IMR-90 (cell line): ENCODE measurements around the gene ZNRF3. TPM values are rescaled to one million over a fixed set of nuclear protein-coding genes. Genes with fewer than 3 reads are reported as not detected.

Experiments used
- ATAC-seq: fragments of 200-7000 bp; cut with Tn5 transposase; 2 replicates; pipeline ENCODE4 v1.9.1; 2020; ENCODE audit warnings: low read depth, mild to moderate bottlenecking, moderate library complexity
- BruUV-seq: library from RNA; stranded (reverse); fragments of 400-500 nt; replicated peaks from 2 replicates; lab custom pipeline; 2021; lab: Mats Ljungman, UMichigan
- CTCF ChIA-PET: fragments of 300-600 bp; formaldehyde crosslinking; extraction: SDS; loops from one replicate; lab custom pipeline; 2021; ENCODE audit warnings: antibody characterized with exemption; lab: Yijun Ruan, JAX
- POLR2A ChIA-PET: fragments of 300-600 bp; sonication (Branson Sonifier 250); formaldehyde crosslinking; loops from one replicate; lab custom pipeline; 2022; ENCODE audit warnings: antibody characterized with exemption; ENCODE audit not compliant: unreplicated experiment; lab: Charles Lee
- DNase-seq: peaks from one replicate; pipeline ENCODE4 v3.0.0; 2013
- H2AFZ ChIP-seq: replicated peaks from 2 replicates; pipeline ENCODE3; 2013; ENCODE audit warnings: low read length, mild to moderate bottlenecking; ENCODE audit not compliant: poor library complexity
- H2AK5ac ChIP-seq: 2 replicates; pipeline ENCODE4 v1.6.1; 2013; ENCODE audit warnings: low read depth, low read length, inconsistent platforms
- H2AK9ac ChIP-seq: replicated peaks from 2 replicates; pipeline ENCODE3; 2013; ENCODE audit warnings: mild to moderate bottlenecking, low read depth, low read length, moderate library complexity; ENCODE audit not compliant: poor library complexity
- H2BK120ac ChIP-seq: 2 replicates; pipeline ENCODE4 v1.6.1; 2013; ENCODE audit warnings: low read depth, low read length, inconsistent platforms
- H2BK15ac ChIP-seq: 3 replicates; pipeline ENCODE4 v1.6.1; 2013; ENCODE audit warnings: low read depth, low read length, inconsistent platforms
- H2BK20ac ChIP-seq: 2 replicates; pipeline ENCODE4 v1.6.1; 2013; ENCODE audit warnings: low read depth, mild to moderate bottlenecking, inconsistent platforms, low read length, moderate library complexity
- H2BK5ac ChIP-seq: 2 replicates; pipeline ENCODE4 v1.6.1; 2013; ENCODE audit warnings: mild to moderate bottlenecking, low read depth, low read length, inconsistent platforms; ENCODE audit not compliant: poor library complexity, severe bottlenecking
- H3K14ac ChIP-seq: replicated peaks from 2 replicates; pipeline ENCODE4 v1.6.1; 2013; ENCODE audit warnings: low read depth, low read length, inconsistent platforms
- H3K18ac ChIP-seq: 2 replicates; pipeline ENCODE4 v1.6.1; 2013; ENCODE audit warnings: low read depth, low read length, control low read depth
- H3K23ac ChIP-seq: 2 replicates; pipeline ENCODE4 v1.6.1; 2013; ENCODE audit warnings: low read depth, low read length, inconsistent platforms
- H3K27ac ChIP-seq: 2 replicates; pipeline ENCODE4 v1.5.1; 2013; ENCODE audit warnings: mild to moderate bottlenecking, control low read depth, low read length; ENCODE audit not compliant: insufficient read depth
- H3K27me3 ChIP-seq: 2 replicates; pipeline ENCODE4 v1.6.1; 2013; ENCODE audit warnings: low read length; ENCODE audit not compliant: control insufficient read depth, insufficient read depth
- H3K36me3 ChIP-seq: 2 replicates; pipeline ENCODE4 v1.6.1; 2013; ENCODE audit warnings: low read length, mixed read lengths; ENCODE audit not compliant: control insufficient read depth, insufficient read depth
- H3K4ac ChIP-seq: 2 replicates; pipeline ENCODE4 v1.6.1; 2013; ENCODE audit warnings: low read depth, low read length, inconsistent platforms
- H3K4me1 ChIP-seq: 2 replicates; pipeline ENCODE4 v1.6.1; 2013; ENCODE audit warnings: low read length, mixed read lengths; ENCODE audit not compliant: control insufficient read depth, insufficient read depth
- H3K4me2 ChIP-seq: 2 replicates; pipeline ENCODE4 v1.6.1; 2013; ENCODE audit warnings: low read depth, mild to moderate bottlenecking, control low read depth, low read length, moderate library complexity
- H3K4me3 ChIP-seq: 2 replicates; pipeline ENCODE4 v1.5.1; 2013; ENCODE audit warnings: low read depth, mild to moderate bottlenecking, control low read depth, low read length, moderate library complexity; ENCODE audit not compliant: insufficient read depth
- H3K56ac ChIP-seq: 2 replicates; pipeline ENCODE4 v1.6.1; 2013; ENCODE audit warnings: low read length, inconsistent platforms; ENCODE audit not compliant: insufficient read depth; ENCODE audit errors: extremely low read depth
- H3K79me1 ChIP-seq, 2 experiments: 2 replicates each; pipeline ENCODE4 v1.6.1; 2013; ENCODE audit warnings: low read length in 2 of 2, inconsistent platforms in 1 of 2, low read depth in 1 of 2
- H3K9ac ChIP-seq: 2 replicates; pipeline ENCODE4 v1.6.1; 2013; ENCODE audit warnings: low read depth, low read length, control low read depth
- H3K9me1 ChIP-seq: 2 replicates; pipeline ENCODE4 v1.6.1; 2013; ENCODE audit warnings: low read length, inconsistent platforms; ENCODE audit not compliant: insufficient read depth
- H3K9me3 ChIP-seq: 2 replicates; pipeline ENCODE4 v1.6.1; 2013; ENCODE audit warnings: low read length; ENCODE audit not compliant: control insufficient read depth, insufficient read depth
- H4K20me1 ChIP-seq: 2 replicates; pipeline ENCODE4 v1.6.1; 2013; ENCODE audit warnings: low read length, inconsistent platforms; ENCODE audit not compliant: insufficient read depth
- H4K5ac ChIP-seq: 2 replicates; pipeline ENCODE4 v1.6.1; 2013; ENCODE audit warnings: mild to moderate bottlenecking, low read depth, low read length, control low read depth
- H4K8ac ChIP-seq, 2 experiments: 2 replicates each; pipeline ENCODE4 v1.6.1; 2013; ENCODE audit warnings: low read depth in 2 of 2, low read length in 2 of 2, control low read depth in 1 of 2, inconsistent platforms in 1 of 2
- H4K91ac ChIP-seq: 2 replicates; pipeline ENCODE4 v1.6.1; 2013; ENCODE audit warnings: low read depth, low read length, inconsistent platforms; ENCODE audit not compliant: insufficient read depth
- CHD1 ChIP-seq: IDR thresholded peaks from 2 replicates; pipeline ENCODE4 v1.6.1; 2012; ENCODE audit warnings: low read depth, low read length, improper control_type of control experiment
- WGBS, 2 experiments: methylation state at CpG; one replicate each; pipeline versions ENCODE4 v1.1.5 to v1.1.7; 2013; ENCODE audit warnings: missing lambda C conversion rate in 2 of 2; ENCODE audit not compliant: insufficient read length in 1 of 2; ENCODE audit errors: extremely low coverage in 2 of 2; 5-methylcytosine and 5-hydroxymethylcytosine counted together
- dilution Hi-C: fragments of 300-500 bp; cut with HindIII; formaldehyde crosslinking; loops from one replicate; pipeline ENCODE4 v1.14.3; 2018; ENCODE audit warnings: low sequenced_read_pairs; ENCODE audit not compliant: unreplicated experiment
- in situ Hi-C: fragments of 300-500 bp; cut with MboI; formaldehyde crosslinking; loops from 3 replicates; pipeline ENCODE4 v1.14.3; 2019; ENCODE audit warnings: low sequenced_read_pairs, inconsistent platforms, mixed read lengths
- intact Hi-C: fragments of 100-400 bp; cut with micrococcal nuclease; formaldehyde crosslinking; loops from 2 replicates; pipeline ENCODE4 v1.10.0; 2022
- polyA plus RNA-seq, 3 experiments: library from polyadenylated mRNA; depleted of rRNA; stranded (reverse); fragments of >200 nt; gene quantifications; 2 replicates each; pipeline ENCODE4 v1.2.3, GENCODE V29; 2012; ENCODE audit warnings: low replicate concordance in 1 of 3
- total RNA-seq: library from RNA; depleted of rRNA; stranded (reverse); fragments of >200 nt; gene quantifications from 2 replicates; pipeline ENCODE4 v1.2.3, GENCODE V29; 2012
- TF ChIP-seq, protein P1 (sequence below): fragments of 150-350 bp; IDR thresholded peaks from 2 replicates; pipeline ENCODE4 v1.6.1; 2017; ENCODE audit warnings: mild to moderate bottlenecking, antibody characterized with exemption, low read length, low read depth

ZNRF3 gene
- total and polyA plus RNA-seq, 2 of the 4 experiments (the other 2 are of a cell fraction), result 1.4 to 2.4 TPM

DNA sequence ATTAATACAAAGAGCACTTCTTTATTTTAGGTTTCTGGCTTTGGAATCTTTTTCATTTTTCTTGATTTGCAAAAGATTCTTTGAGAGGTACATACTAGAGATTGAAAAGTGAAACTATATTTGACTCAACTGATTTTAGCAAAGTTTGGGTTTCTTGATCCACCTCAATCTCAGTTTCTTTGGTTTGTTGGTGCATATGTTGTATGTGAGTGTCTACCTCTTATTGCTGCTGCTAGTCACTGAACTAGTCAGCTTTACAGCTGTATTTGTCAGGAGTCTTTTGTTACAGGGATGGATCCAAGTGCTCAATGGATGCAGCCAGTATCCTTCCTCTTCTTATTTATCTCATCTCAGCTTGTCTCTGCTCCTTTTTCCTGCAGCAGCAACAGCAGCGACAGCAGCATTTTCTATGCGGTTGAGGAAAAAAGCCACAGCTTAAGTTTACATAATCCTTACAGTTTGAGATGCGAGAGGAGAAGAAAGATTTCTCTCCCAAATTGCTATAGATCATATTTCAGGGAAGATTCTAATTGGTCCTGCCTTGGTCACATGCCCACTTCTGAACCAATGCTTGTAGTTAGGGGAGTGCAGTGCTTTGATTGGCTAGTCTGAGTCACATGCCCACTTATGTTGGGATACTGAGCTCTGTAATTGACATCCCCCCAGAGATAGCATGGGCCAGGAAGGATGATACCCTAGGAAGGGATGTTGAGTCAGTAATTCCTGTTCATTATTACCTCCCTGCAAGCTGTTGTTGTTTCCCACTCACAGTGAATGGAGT lies 10.0 kb upstream of the ZNRF3 start:
- Histone ChIP-seq H3K27me3 (no peaks in the 10 kb centered on the region), H3K9me1 (no peaks in the 10 kb centered on the region), H2AK5ac (no peak overlapping the region), H3K14ac (no peak overlapping the region), H3K27ac (no peak overlapping the region), H3K4ac (no peak overlapping the region), H4K20me1 (no peaks in the 10 kb centered on the region), H3K4me3 (no peak overlapping the region), H2BK120ac (no peak overlapping the region), H2AFZ (peak overlapping the region; percentile 17), H2BK20ac (no peak overlapping the region), H4K91ac (no peak overlapping the region), H3K4me2 (peak overlapping the region; percentile 52; the same call in 1 of the 2 replicates), H3K4me1 (no peaks in the 10 kb centered on the region), H3K18ac (no peak overlapping the region), H3K56ac (no peak overlapping the region), H3K9me3 (no peaks in the 10 kb centered on the region), H4K5ac (no peak overlapping the region), H3K36me3 (no peaks in the 10 kb centered on the region), H2BK5ac (no peak overlapping the region), H3K79me1 (no peaks in the 10 kb centered on the region), H3K9ac (no peak overlapping the region), H2AK9ac (no peak overlapping the region), H3K23ac (no peak overlapping the region), H2BK15ac (no peak overlapping the region), H4K8ac (no peak overlapping the region)
- peak; percentile 22 for DNase-seq
- in situ Hi-C loops, result no loop called here
- POLR2A ChIA-PET, result interaction anchor here (0.5 kb wide), 1 partner anchor 8 kb away, joined by 3 read pairs; no protein-coding TSS in a partner anchor
- ATAC-seq, result peak; percentile 21; the same call in 1 of the 2 replicates
- intact Hi-C loops, result no loop called here
- CTCF ChIA-PET, result no interaction called here
- BruUV-seq, result no TSS peak
- TF ChIP-seq, protein P1, sequence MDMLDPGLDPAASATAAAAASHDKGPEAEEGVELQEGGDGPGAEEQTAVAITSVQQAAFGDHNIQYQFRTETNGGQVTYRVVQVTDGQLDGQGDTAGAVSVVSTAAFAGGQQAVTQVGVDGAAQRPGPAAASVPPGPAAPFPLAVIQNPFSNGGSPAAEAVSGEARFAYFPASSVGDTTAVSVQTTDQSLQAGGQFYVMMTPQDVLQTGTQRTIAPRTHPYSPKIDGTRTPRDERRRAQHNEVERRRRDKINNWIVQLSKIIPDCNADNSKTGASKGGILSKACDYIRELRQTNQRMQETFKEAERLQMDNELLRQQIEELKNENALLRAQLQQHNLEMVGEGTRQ, result peak; percentile 96
- no peak for TF ChIP-seq CHD1
- dilution Hi-C loops, result no loop called here
- WGBS, 2 experiments, result no CpG with 5 or more reads among the region's 3 CpGs
